DLD1 (cell line): ENCODE results near the gene CACNA1B.
"Not testable (repeated sequence)": the region's sequence is repeated elsewhere in the genome, so short reads cannot be mapped to it uniquely, and the experiment has no call there.

Experiments
- in situ Hi-C: cut with HindIII; loops from 2 replicates; pipeline ENCODE4 v1.10.0; 2017; ENCODE audit warnings: low sequenced_read_pairs

CACNA1B gene

DNA sequence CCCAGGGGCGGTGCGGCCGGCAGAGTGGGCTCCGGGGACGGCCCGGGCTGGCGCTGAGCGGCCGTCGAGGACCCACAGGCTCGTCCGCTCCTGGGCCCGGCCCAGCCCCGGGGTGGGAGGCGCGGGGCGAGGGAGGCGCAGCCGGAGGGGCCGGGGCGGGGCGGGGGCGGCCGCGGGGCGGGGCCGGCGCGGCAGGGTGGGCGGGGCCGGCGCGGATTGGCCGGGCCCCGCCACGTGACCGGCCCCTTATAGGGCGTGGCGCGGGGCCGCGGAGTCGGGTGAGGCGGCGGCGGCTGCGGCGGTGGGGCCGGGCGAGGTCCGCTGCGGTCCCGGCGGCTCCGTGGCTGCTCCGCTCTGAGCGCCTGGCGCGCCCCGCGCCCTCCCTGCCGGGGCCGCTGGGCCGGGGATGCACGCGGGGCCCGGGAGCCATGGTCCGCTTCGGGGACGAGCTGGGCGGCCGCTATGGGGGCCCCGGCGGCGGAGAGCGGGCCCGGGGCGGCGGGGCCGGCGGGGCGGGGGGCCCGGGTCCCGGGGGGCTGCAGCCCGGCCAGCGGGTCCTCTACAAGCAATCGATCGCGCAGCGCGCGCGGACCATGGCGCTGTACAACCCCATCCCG lies at the start of gene CACNA1B:
Gene CACNA1B, plus strand, starts transcription at position 277 of the 617 bp plus-strand sequence. Its CDS starts 152 bp downstream, at position 429.
- in situ Hi-C loops, result not testable (repeated sequence)

DNA sequence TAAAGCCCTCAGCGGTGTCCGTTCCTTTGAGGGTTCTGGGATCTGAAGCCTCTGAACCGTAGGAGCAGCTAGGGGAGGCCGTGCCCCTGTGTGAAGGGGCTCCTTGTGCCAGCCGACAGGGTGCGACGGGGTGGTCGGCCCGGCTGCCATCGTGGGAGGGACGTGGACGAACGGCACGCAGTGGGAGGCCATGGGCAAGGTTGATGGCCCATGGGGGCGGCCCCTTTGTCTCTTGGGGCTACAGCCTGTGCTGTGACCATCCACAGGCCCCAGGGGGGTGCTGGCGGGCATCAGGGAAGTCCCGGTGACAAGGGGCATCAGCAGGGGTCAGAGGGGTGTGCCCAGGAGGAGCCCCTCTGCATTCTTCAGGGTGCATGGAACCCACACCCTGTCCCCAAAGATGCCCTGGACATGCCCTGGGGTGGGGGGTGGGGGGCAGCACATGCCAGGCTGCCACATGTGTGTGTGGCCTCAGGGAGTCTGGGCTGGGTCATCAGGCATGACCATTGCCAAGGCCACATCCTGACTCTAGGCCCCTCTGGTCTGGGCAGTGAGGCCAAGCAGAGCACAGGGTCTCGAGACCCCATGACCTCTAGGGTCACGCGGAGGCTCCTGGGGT lies 49.6 kb upstream of the CACNA1B start:
- in situ Hi-C loops, result no loop called here

DNA sequence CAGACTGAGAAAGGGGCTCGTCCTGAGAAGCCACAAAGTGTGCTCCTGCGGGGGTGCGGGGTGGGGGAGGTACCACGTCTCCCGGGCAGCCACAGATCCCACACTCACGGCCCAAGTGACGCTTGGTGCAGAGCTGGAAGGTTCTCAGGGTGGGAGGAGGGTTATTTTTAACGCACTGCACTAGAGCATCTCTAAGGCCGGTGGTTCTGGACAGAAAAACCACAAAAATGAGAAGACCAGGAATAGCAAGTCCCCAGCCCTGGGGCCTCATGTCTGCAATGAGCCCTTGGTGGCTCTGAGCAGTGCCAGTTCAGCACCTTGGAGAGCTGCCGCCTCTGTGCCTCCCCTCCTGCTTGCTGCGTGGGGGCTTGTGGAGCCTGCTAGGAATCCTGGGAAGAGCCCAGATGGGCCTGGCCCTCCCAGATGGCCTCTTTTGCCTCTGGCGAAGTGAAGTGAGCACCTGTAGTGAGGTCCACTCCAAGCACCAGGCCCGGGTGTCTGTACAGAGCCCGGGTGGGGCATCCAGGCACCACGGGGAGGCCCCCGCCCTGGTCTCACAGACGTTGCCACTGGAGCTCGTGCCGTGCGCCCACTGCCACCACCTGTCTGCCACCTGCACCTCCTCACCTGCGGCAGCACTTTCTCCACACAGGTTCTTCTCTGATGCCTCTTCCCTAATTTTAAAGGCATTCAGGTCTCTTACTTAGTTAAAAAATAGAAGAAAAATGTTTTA lies 48.9 kb upstream of the CACNA1B start:
- in situ Hi-C loops, result no loop called here

GRCh38 chr9:137829260-137829996 lies 48.2 kb upstream of the CACNA1B start:
- in situ Hi-C loops, result no loop called here

- in situ Hi-C loops, result no loop called here
These were observed 45.3 kb upstream of the CACNA1B start for GRCh38 chr9:137832191-137832700.

DNA sequence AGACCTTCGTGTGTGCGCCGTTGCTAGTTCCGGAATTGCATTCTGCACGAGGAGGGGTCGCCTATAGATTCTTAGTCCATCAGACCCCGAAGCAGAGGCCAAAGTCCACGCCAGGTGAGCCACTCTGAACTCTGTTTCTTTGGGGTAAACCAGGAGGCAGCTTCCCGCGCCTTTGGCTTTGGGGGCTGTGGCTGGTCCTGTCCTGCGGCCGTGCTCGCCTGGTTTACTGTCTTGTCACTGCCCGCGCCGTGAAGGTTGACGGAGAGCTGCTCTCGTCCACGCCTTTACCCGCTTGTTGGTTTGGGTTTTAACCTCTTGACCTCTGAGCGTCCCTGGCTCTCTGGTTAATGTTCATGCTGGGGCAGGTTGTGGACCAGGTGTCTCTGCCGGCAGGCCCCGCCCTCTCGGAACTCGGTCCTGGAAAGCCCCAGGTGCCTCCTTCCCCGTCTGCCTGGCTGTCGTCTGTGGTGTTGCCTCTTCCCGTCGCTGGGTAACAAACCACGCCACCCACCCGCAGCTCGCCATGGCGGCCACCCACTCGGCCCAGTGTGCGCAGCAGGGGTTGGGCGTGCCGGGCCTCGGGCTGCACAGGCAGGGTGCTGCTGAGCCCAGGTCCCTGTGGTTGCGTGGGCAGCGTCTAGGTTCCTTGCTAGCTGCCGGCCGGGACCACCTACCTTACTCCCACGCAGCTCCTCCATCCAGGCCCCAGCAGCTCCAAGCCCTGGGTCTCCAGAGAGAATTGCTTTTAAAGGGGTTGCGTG lies 44.6 kb upstream of the CACNA1B start:
- in situ Hi-C loops, result no loop called here

DNA sequence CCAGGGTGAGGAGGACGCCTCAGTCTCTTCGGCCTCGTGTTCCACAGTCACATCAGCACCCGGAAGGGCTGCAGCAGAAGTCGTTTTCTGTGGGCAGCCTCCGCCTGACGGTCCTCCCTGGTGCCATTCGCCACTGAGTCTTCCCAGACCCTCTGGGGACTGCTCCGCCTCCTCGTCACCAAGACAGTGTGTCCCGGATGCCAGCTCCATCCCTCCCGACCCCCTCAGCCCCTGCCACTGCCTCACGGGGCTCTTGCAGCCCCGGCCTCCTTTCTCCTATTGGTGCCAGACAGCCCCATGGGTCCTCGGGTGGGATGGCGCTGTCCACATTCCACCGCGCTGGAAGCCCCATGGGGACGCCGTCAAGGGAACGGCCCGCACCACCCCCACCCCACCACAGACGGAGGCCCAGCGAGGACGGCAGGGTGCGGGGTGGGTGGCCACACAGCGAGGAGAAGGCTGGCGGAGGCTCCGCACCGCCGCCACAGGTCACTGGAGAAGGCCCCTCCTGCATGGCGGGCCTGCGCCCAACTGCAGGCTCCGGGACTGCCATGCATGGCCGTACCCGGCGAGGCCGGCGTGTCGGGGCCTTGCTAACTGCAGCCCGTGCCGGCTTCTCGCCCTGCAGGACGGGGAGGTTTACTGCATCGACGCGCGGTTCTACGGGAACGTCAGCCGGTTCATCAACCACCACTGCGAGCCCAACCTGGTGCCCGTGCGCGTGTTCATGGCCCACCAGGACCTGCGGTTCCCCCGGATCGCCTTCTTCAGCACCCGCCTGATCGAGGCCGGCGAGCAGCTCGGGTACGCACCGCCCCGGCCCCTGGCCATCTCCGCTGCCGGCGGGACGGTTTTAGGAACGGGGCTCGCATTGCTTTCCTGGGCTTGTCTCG lies 43.6 kb upstream of the CACNA1B start:
- in situ Hi-C loops, result no loop called here

DNA sequence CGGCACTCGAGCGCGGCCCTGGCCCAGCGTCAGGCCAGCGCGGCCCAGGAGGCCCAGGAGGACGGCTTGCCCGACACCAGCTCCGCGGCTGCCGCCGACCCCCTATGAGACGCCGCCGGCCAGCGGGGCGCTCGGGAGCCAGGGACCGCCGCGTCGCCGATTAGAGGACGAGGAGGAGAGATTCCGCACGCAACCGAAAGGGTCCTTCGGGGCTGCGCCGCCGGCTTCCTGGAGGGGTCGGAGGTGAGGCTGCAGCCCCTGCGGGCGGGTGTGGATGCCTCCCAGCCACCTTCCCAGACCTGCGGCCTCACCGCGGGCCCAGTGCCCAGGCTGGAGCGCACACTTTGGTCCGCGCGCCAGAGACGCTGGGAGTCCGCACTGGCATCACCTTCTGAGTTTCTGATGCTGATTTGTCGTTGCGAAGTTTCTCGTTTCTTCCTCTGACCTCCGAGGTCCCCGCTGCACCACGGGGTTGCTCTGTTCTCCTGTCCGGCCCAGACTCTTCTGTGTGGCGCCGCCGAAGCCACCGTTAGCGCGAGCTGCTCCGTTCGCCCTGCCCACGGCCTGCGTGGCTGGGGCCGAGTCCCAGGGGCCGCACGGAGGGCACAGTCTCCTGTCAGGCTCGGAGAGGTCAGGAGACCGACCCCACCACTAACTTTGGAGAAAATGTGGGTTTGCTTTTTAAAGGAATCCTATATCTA lies 42.6 kb upstream of the CACNA1B start:
- in situ Hi-C loops, result no loop called here

GRCh38 chr9:137836151-137836830 lies 41.3 kb upstream of the CACNA1B start:
- in situ Hi-C loops, result no loop called here

DNA sequence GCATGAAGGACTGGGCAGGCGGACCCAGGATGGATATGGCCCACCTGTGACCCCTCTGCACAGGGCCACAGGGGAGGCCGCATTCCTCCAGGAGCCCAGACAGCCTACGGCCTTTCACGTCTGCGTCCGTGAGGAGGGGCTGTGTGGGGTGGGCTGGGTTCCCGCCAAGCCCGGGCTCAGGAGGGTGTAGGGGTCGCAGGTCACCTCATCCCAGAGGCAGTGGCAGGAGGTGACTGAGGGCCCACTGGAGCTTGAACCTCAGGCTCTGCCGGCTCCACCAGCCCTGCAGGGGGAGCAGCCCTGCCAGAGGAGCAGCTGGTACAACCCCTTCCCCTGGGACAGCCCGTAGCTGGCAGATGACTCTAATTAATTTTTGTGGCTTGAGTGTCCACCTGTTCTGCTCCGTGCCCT lies 40.7 kb upstream of the CACNA1B start:
- in situ Hi-C loops, result no loop called here

DNA sequence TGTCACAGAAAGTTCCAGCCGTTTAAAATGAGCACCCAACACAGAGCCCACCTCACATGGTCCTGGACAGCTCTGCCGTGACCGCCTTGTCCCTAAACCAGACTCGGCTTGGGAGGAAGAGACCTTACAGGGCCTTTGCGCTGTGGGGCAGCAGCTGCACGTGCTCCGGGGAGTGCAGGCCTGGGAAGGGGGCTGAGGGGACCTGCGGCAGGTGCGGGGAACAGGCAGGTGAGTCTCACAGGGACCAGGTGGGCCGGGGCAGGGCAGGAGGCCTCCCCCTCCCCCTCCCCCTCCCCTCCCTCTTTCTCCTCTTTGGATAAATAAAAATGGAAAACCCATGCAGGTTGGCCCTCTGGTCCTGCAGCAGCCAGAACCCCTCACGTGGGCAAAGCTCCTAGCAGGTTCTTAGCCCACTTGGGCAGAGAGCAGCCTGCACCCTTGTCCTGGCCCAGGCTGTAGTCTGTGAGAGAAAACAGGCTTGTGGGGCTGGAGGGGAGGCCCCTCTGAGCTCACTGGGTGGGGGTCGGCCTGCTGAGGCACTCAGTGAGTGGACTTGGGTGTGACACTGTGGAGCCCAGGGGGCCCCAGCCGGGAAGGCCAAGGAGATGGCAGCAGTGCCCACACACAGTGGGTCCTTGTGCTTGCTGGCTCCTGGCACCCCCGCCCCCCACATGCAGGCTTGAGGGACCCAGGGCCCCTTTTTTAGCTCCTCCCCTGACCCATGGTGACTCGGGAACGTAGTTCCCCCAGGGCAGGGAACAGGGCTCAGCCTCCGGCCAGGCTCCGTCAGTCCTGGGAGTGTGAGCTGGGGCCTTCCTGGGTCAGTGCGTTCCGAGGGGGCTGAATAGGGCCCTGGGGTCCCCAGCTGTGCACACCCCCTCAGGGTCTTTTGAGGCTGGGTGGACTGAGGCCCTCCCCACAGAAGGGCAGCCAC lies 40.0 kb upstream of the CACNA1B start:
- in situ Hi-C loops, result no loop called here

DNA sequence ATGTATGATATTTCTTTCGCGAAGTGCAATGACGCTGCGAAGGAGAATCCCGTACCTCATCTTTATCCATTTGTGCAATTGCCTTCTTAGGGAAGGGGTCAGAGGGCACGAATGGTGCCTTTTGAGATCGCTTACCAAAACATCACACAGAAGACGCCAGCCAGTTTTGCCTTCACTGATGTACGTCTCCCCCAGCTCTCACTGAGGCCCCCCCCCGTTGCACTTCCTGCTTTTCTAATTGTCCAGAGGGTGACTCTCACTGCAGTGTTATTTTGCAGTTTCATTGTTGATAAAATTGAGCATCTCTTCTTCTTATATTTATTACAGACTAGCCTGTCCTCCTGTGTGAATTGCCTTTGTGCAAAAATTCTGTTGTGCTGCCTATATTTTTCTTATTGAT lies 39.0 kb upstream of the CACNA1B start:
- in situ Hi-C loops, result no loop called here

DNA sequence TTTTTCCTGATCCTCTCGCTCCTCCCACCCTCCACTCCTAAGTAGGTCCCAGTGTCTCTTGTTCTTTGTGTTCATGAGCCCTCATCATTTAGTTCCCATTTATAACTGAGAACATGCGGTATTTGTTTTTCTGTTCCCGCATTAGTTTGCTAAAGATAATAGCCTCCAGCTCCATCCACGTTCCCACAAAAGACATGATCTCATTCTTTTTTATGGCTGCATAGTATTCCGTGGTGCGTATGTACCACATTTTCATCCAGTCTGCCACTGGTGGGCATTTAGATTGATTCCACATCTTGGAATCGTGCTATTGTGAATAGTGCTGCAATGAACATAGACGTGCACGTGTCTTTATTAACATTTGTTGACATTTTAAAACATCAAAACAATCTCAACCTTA lies 34.2 kb upstream of the CACNA1B start:
- in situ Hi-C loops, result no loop called here

GRCh38 chr9:137851516-137852267 lies 25.9 kb upstream of the CACNA1B start:
- in situ Hi-C loops, result no loop called here

GRCh38 chr9:137853392-137853995 lies 24.1 kb upstream of the CACNA1B start:
- in situ Hi-C loops, result no loop called here

DNA sequence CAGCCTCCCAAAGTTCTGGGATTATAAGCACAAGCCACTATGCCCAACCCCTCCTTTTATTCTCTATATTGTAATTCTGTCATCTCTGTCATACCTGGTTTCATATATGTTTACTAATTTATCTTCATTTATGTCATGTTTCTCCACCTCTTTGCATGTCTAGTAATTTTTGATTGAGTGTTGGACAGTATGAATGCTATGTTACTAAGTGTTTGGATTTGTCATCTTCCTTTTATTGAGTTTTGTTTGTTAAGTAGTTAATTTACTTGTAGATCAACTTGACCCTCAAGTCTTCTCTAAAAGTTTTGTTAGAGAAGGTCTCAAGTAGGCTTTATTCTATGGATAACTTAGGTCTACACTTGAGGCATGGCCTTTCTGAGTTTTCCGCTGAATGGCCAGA lies 17.2 kb upstream of the CACNA1B start:
- in situ Hi-C loops, result no loop called here
